Liver (tissue), 9 donors: Measurements from ENCODE around the gene IQSEC1. TPM values are rescaled to one million over a fixed set of nuclear protein-coding genes. Genes with fewer than 3 reads are reported as not detected.

Experiments used
- DNase-seq: peaks from one replicate; pipeline ENCODE4 v3.0.0-alpha.2; 2017; ENCODE audit warnings: low spot score
- H3K27ac ChIP-seq, 2 donors: one replicate each; pipeline ENCODE4 v1.7.0; 2013; ENCODE audit warnings: inconsistent platforms in 2 of 2, low read length in 2 of 2, control low read depth in 1 of 2, low read depth in 1 of 2, mild to moderate bottlenecking in 1 of 2
- H3K27me3 ChIP-seq, 4 donors: one replicate each; pipeline versions ENCODE4 v1.6.1 to v1.7.0; 2013; ENCODE audit warnings: low read length in 3 of 4, inconsistent platforms in 1 of 4, mild to moderate bottlenecking in 1 of 4, moderate library complexity in 1 of 4; ENCODE audit not compliant: control insufficient read depth in 4 of 4, insufficient read depth in 4 of 4
- H3K36me3 ChIP-seq, 4 donors: one replicate each; pipeline versions ENCODE4 v1.6.1 to v1.7.0; 2013; ENCODE audit warnings: low read length in 3 of 4, mild to moderate bottlenecking in 3 of 4, low read depth in 1 of 4, moderate library complexity in 1 of 4; ENCODE audit not compliant: control insufficient read depth in 4 of 4, insufficient read depth in 3 of 4
- H3K4me1 ChIP-seq, 4 donors: one replicate each; pipeline versions ENCODE4 v1.6.1 to v1.7.0; 2013; ENCODE audit warnings: low read length in 3 of 4, mild to moderate bottlenecking in 3 of 4, moderate library complexity in 1 of 4; ENCODE audit not compliant: control insufficient read depth in 4 of 4, insufficient read depth in 4 of 4
- H3K4me3 ChIP-seq, 3 donors: one replicate each; pipeline versions ENCODE4 v1.6.1 to v1.7.0; 2013; ENCODE audit warnings: low read length in 3 of 3, control low read depth in 1 of 3, low read depth in 1 of 3, mild to moderate bottlenecking in 1 of 3
- H3K9ac ChIP-seq, 2 donors: one replicate each; pipeline ENCODE4 v1.7.0; 2013; ENCODE audit warnings: low read length in 2 of 2, mild to moderate bottlenecking in 2 of 2, moderate library complexity in 2 of 2, control low read depth in 1 of 2, low read depth in 1 of 2
- H3K9me3 ChIP-seq, 4 donors: one replicate each; pipeline versions ENCODE4 v1.6.1 to v1.7.0; 2013; ENCODE audit warnings: low read length in 3 of 4; ENCODE audit not compliant: control insufficient read depth in 4 of 4
- ATF3 ChIP-seq: IDR thresholded peaks from 2 replicates; pipeline ENCODE4 v1.6.1; 2016; ENCODE audit warnings: antibody characterized with exemption
- FOXA1 ChIP-seq: IDR thresholded peaks from 2 replicates; pipeline ENCODE4 v1.6.1; 2016; ENCODE audit warnings: antibody characterized with exemption
- FOXA2 ChIP-seq: IDR thresholded peaks from 2 replicates; pipeline ENCODE4 v1.6.1; 2016; ENCODE audit warnings: antibody characterized with exemption
- HNF4A ChIP-seq, 2 donors: conservative IDR thresholded peaks; 2 replicates each; pipeline ENCODE4 v1.6.1; 2016; ENCODE audit warnings: antibody characterized with exemption in 2 of 2, mild to moderate bottlenecking in 2 of 2
- HNF4G ChIP-seq: IDR thresholded peaks from 2 replicates; pipeline ENCODE4 v1.6.1; 2016; ENCODE audit warnings: antibody characterized with exemption
- NR2F2 ChIP-seq: IDR thresholded peaks from 2 replicates; pipeline ENCODE4 v1.6.1; 2016; ENCODE audit warnings: antibody characterized with exemption
- RAD21 ChIP-seq, 2 donors: IDR thresholded peaks; 2 replicates each; pipeline ENCODE4 v1.6.1; 2016; ENCODE audit warnings: antibody characterized with exemption in 2 of 2, mild to moderate bottlenecking in 2 of 2
- RXRA ChIP-seq, 2 donors: IDR thresholded peaks; 2 replicates each; pipeline ENCODE4 v1.6.1; 2017 to 2018; ENCODE audit warnings: antibody characterized with exemption in 2 of 2, mild to moderate bottlenecking in 1 of 2
- TAF1 ChIP-seq: conservative IDR thresholded peaks from 2 replicates; pipeline ENCODE4 v1.6.1; 2016; ENCODE audit warnings: antibody characterized with exemption, mild to moderate bottlenecking
- WGBS: extraction: QIAGEN DNeasy Blood & Tissue Kit; methylation state at CpG from one replicate; pipeline ENCODE4 v1.1.7; 2013; 5-methylcytosine and 5-hydroxymethylcytosine counted together
- polyA plus RNA-seq, 2 donors: library from polyadenylated mRNA; stranded (reverse) in 1 of 2; unstranded in 1 of 2; fragments of 200-250 nt in 1 of 2; fragments of >200 nt in 1 of 2; fragmentation: Nextera tagmentation in 1 of 2; extraction: Ambion mirVana in 1 of 2; gene quantifications; one replicate each; pipeline versions ENCODE4 v1.2.1 to v1.2.3, GENCODE V29; 2013 to 2015
- total RNA-seq, 2 donors: library from RNA; depleted of rRNA; stranded (reverse); fragments of >200 nt; gene quantifications; one replicate each; pipeline ENCODE4 v1.2.3, GENCODE V29; 2014
- donor health status: healthy.
- donor health status: healthy.
- donor health status: healthy.
- donor health status: healthy.
- donor health status: healthy.

The IQSEC1 gene
- total and polyA plus RNA-seq, 4 donors: 12.7 to 56.0 (median 36.2) TPM

- 34% methylated on average over 60 of the region's 60 CpGs for WGBS
- no peak overlapping the region for H3K9ac ChIP-seq
- DNase-seq: peak; percentile 68
Observed at GRCh38 chr3:12875857-12876836, 197.1 kb downstream of the IQSEC1 start.

GRCh38 chr3:12871404-12871983 lies 201.7 kb downstream of the IQSEC1 start:
- DNase-seq: no peak

More at GRCh38 chr3:12875857-12876836, 197.1 kb downstream of the IQSEC1 start:
- Histone ChIP-seq H3K4me1 (peaks cover 0 to 13% (median 8%) of the 10 kb centered on the region in 4 donors), H3K36me3 (no peaks in the 10 kb centered on the region), H3K9me3 (no peaks in the 10 kb centered on the region), H3K27me3 (peaks cover 0 to 2% (median 0%) of the 10 kb centered on the region in 4 donors), H3K27ac (no peak overlapping the region), H3K4me3 (peak overlapping the region in 1 of 3 donors; percentile 10)
- TF ChIP-seq FOXA1 (no peak), RAD21 (IDR thresholded peaks at IDR 0.05) (peak in 1 of 2 donors; percentile 21)

GRCh38 chr3:12870942-12871341 lies 202.3 kb downstream of the IQSEC1 start:
- DNase-seq: no peak
- WGBS: 70% methylated on average over 9 of the region's 9 CpGs
- Histone ChIP-seq H3K9me3 (no peaks in the 10 kb centered on the region), H3K9ac (no peak overlapping the region), H3K27me3 (peaks cover 0 to 2% (median 0%) of the 10 kb centered on the region in 4 donors), H3K27ac (no peak overlapping the region), H3K4me3 (no peak overlapping the region), H3K36me3 (no peaks in the 10 kb centered on the region), H3K4me1 (peaks cover 0 to 27% (median 11%) of the 10 kb centered on the region in 4 donors)
- TF ChIP-seq NR2F2: no peak

More at GRCh38 chr3:12871404-12871983, 201.7 kb downstream of the IQSEC1 start:
- WGBS: 45% methylated on average over 12 of the region's 12 CpGs
- peaks cover 0 to 28% (median 11%) of the 10 kb centered on the region in 4 donors for H3K4me1 ChIP-seq
- H3K36me3 ChIP-seq: no peaks in the 10 kb centered on the region
- peak; percentile 13 for TF ChIP-seq HNF4G
- no peak for TF ChIP-seq TAF1
- TF ChIP-seq RXRA (IDR thresholded peaks at IDR 0.05): peak in 1 of 2 donors; percentile 15
- no peak for TF ChIP-seq NR2F2
- no peak for TF ChIP-seq FOXA2
- TF ChIP-seq HNF4A (conservative IDR thresholded peaks at IDR 0.05): peak; percentile 45 to 54
- H3K27ac ChIP-seq: no peak overlapping the region
- H3K4me3 ChIP-seq: no peak overlapping the region
- H3K9me3 ChIP-seq: no peaks in the 10 kb centered on the region
- H3K9ac ChIP-seq: no peak overlapping the region
- H3K27me3 ChIP-seq: peaks cover 0 to 2% (median 0%) of the 10 kb centered on the region in 4 donors

- peak; percentile 87 for DNase-seq
- H3K4me1 ChIP-seq: peaks cover 0 to 24% (median 11%) of the 10 kb centered on the region in 4 donors
- no peaks in the 10 kb centered on the region for H3K27me3 ChIP-seq
- no peaks in the 10 kb centered on the region for H3K9me3 ChIP-seq
- H3K36me3 ChIP-seq: no peaks in the 10 kb centered on the region
- no peak overlapping the region for H3K9ac ChIP-seq
- TF ChIP-seq ATF3: no peak
- 22% methylated on average over 28 of the region's 28 CpGs for WGBS
- H3K27ac ChIP-seq: no peak overlapping the region
- no peak overlapping the region for H3K4me3 ChIP-seq
Observed at GRCh38 chr3:12869035-12869621, 204.1 kb downstream of the IQSEC1 start.
